Measurements from ENCODE around the gene GCH1.
"Not testable (repeated sequence)": the region's sequence is repeated elsewhere in the genome, so short reads cannot be mapped to it uniquely, and the experiment has no call there.

The GCH1 gene

DNA sequence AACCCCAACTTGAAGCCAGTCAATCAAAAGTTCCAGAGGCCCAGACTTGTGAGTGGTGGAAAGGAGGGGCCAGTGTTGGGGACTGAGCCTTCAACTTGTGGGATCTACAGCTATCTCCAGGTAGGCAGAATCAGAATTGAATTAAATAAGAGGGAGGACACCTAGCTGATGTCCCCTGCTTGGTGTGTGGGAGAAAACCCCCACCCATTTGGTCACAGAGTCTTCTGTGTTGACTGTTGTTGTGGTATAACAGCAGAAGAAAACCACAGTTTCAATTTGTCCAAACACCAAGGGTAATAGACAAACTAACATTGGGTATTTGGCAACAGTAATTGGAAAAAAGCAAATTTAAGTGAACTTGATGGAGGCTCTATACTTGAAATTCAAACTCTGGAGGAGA is 3.4 kb upstream of the GCH1 start:
- no peak for DNase-seq

DNA sequence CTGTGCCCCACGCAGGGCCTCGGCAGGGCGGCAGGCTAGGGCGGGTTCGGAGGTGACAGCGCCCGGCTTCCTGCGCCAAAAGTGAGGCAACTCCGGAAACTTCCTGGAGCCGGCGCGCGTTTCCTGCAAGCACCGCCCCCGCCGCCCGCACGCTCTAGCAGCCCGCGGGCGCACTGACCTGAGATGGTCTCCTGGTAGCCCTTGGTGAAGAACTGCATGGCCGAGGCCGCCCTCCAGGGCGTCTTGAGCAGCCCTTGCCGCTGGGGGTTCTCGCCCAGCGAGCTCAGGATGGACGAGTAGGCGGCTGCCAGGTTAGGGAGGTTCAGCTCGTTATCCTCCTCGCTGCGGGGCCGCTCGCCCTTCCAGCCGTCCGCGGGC is 494 bp downstream of the GCH1 start:
- DNase-seq, result peak; percentile 68

DNA sequence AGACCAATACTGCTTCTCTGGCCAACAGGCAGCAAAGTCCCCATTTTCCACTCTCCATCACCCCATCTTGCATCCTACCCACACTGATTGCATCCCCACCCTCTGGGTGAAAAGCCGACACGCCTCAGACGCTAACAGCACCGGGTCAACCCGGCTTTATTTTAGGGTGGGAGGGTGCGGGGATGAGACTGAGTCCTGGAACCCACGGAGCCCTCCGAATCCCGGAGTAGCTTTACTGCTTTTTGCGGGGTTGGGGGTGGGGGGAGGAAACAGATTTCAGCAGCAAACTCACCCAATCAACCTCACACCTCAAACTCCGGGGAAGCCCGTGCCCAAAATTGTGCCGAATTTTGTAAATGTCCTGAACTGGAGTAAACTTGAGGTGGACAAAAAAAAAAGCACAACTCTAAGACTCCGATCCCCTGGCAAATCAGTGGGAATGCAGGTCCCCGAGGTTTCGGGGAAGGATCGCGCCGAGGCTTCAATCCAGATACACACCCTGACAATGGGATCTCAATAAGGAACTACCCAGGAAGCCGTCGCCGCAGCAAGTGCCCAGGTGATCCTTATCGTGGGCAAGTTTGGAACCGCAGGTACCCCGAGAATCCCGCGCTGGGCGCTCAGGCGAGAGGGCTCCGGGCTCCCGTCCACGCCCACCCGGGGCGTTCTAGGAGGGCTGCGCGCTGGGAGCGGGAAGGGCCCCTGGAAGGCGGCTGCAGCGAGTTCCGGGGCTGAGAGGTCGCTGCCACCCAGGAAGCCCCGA is 1.1 kb downstream of the GCH1 start:
- DNase-seq, result no peak

DNA sequence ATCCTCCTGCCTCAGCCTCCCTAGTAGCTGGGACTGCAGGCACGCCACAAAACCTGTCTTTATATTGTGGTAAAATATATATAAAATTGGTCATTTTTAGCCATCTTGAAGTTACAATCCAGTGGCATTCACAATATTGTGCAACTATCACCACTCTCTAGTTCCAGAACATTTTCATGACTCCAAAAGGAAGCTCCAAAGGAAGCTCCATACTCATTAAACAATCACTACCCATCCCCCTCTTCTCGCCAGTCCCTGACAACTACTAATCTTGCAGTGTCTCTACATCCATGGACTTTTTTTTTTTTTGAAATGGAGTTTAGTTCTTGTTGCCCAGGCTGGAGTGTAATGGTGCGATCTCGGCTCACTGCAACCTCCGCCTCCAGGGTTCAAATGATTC is 3.1 kb downstream of the GCH1 start:
- no peak for DNase-seq

DNA sequence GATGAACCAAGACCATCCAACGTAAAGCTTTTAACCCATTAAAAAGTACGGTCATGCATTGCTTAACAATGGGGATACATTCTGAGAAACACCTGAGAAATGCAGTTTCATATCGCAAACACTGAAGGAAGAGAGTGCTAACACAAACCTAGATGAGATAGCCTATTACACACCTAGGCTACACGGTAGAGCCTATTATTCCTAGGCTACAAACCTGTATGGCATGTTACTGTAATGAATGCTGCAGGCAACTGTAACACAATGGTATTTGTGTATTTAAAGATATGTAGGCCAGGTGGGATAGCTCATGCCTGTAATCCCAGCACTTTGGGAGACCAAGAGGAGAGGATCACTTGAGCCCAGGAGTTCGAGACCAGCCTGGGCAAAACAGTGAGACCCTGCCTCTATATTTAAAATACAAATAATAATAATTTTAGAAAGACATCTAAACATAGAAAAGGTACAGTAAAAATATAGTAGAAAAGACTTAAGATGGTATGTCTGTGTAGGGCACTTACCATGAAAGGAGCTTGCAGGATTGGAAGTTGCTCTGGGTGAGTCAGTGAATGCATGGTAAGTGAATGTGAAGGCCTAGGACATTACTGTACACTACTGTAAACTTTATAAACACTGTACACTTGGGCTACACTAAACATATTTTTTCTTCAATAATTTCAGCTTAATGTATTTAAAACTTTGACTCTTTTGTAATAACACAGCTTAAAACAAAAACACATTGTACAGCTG is 4.6 kb downstream of the GCH1 start:
- not testable (repeated sequence) for DNase-seq

DNA sequence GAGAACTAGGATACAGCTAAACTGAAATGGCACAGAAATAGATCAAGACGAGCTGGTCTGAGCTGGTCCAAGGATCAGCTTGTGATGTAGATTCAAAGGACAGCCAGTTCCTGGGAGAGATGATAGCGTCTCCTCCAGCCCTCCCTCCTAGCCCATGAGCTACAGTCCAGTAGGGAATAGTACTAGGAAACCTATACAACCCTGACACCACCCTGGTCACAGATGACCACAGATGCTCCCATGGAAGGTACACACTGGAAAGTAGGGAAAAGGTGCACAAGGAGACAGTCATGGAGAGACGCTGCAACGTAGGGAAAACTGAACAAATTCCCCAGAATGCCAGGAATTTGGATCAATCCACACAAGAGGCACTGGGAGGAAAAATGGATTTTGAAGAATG is 6.9 kb downstream of the GCH1 start:
- no peak for DNase-seq

DNA sequence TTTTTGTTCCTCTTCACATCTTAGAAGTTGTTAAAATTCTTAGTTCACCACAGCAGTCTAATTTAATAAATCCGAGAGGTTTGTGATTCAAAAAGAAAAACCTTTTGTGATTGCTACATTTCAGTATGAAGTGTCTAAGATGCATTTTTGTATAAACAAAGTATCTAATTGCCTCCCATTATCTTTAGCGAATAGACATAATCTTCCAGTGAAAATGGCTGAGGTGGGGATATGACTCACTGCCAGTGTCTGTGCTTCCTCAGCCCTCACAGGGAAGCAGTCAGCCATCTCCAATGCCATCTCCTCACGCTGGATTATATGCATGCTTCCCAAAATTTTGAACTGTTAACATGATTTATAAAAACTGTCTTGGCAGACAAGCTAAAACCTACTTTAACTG is 7.6 kb downstream of the GCH1 start:
- DNase-seq, result no peak

DNA sequence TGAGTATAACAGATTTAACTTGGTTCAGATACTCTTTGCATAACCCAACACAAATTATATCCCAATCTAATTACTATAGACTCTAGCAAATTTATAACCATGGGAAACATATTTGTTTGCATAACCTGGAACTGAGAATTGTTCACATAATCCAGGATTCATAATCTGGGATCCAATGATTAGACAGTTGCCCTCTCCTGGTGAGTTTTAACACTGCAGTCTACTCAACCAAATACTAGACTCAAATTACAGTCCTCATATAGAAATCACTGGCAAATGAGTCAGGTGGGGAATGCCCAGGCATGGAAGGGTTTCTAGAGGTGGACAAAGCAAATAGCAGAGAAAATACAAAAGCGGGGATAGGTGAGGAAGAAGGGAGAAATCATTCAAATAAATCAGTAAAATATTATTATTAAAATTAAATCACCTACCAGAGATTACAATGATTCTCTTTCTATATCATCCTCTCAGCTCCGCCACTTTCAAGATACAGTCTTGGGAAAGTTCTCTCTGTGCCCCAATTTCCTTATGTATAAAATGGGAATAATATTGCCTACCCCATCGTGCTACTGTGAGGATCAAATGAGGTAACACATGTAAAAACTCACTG is 9.4 kb downstream of the GCH1 start:
- no peak for DNase-seq

DNA sequence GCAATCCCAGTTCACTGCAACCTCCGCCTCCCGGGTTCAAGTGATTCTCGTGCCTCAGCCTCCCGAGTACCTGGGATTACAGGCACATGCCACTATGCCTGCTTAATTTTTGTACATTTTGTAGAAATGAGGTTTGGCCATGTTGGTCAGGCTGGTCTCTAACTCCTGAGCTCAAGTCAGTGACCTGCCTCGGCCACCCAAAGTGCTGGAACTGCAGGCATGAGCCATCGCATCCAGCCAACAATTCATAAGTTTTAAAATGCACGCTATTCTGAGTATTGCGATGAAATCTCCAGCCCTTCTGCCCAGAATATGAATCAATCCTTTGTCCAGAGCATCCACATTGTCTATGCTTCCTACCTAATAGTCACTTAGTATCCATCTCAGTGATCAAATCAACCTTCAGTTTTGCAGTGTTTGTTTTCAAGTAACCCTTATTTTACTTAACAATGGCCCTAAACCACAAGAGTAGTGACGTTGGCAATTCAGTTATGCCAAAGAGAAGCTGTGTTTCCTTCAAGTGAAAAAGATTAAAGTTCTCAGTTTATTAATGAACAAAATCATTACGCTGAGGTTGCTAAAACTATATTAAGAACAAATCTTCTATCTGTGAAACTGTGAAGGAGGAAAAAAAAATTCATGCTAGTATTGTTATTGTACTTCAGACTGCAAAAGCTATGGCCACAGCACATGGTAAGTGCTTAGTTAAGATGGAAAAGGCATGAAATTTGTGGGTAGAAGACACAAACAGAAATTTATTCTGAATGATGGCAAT is 11.0 kb downstream of the GCH1 start:
- DNase-seq, result no peak

DNA sequence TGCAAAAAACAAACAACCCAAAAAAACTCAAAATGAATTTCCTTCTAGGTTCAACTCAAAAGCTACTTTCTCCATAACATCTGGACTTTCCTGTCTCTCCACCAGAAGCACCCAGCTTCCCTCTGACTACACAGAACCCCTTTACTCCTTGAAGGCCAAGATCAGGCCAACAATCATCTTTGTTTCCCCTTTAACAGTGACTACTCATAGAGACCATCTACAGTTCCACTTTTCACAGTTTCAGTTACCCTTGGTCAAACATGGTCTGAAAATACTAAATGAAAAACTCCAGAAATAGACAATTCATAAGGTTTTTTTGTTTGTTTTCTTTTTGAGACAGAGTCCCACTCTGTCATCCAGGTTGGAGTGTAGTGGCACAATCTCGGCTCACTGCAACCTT is 11.8 kb downstream of the GCH1 start:
- no peak for DNase-seq

DNA sequence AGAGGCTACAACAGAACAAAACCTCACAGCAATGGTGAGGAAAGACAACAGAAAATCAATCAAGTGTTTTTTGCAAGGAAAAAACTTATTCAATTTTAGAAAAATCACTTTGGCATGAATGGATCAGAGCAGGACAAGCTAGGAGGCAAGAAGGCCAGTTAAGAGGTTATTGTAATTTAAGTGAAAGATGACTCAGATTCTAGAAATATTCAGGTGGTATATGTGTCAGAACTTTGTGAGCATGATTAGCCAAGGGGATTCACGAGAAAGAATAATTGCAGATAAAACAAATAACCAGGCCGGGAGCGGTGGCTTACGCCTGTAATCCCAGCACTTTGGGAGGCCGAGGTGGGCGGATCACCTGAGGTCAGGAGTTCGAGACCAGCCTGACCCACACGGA is 12.7 kb downstream of the GCH1 start:
- no peak for DNase-seq

DNA sequence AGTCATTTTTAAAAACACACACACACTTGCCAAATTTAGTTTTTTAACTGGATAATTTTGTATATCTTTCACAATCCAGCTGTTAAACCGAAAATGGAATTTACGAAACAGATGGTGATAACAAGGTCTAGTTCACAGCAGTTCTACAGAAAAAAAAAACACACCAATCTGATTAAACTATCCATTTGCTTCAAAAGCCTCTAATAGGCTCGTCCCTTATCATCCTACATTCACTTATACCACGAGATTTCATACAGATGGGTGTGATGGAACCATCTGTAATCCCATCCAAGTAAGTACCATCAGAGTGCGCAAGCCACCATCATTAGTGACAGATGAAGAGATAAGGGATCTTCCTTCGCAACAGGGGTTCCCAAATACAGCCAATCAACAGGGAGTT is 20.1 kb downstream of the GCH1 start:
- no peak for DNase-seq

DNA sequence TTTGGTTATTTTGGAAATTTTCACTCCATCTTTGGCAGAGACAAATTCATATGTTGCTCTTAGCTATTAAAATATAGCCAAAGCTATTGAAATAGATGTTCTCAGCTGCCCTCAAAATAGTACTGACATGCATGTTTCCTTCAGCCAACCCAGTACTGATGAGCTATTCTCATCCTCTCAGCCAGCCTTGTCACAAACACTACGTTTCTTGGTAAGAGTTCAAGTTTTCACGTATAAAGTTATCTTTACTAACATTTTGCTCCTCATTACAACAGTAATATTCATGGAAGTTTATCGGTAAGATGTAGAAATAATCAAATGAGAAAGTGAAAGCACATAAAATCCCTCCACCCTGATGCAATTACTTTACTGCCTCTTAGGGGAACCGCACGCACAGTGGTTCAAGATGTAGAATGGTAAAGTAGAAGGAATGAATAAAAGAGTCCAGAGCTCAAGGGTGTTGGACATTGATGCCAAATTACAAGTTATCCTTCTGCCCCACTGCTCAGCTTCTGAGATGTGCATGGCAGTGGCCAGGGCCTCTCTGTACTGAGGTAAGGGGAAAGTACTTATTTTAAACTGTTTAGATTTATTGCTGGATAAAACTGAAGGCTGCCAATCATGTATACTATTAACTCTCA is 20.7 kb downstream of the GCH1 start:
- DNase-seq, result no peak

DNA sequence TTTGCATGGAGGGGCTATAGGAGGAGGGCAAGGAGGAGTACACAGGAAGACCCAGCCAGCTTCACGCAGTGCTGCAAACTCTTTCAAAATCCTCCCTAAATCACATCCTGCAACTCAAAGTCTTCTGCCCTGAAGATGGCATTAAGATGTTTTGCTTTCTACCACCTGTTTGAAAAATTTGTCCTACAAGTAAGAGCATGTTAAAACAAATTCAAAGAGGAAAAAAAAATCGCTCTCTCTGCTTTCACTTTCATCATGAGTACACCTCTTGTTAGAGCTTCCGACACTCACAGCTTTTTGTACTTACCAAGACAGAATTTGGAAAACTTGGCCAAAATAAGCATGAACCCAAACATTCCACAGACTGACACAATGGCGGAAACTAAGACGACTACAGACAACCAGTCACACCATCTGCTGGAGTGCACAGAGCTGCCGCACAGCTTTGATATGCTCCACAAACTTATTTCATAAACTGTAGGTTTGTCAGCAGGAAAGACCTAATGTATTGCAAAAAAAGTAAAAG is 21.3 kb downstream of the GCH1 start:
- no peak for DNase-seq

DNA sequence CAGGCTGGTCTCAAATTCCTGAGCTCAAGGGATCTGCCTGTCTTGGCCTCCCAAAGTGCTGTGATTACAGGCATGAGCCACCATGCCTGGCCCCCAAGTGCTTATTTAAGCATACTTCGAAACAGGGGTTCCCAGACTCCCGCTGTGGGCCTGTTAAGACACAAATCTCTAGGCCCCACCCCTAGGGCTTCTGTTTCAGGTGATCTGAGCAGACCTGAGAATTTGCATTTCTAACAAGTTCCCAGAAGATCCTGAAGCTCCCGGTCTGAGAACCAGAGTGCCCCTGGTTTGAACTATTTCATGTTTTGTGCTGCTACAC is 25.0 kb downstream of the GCH1 start:
- no peak for DNase-seq

DNA sequence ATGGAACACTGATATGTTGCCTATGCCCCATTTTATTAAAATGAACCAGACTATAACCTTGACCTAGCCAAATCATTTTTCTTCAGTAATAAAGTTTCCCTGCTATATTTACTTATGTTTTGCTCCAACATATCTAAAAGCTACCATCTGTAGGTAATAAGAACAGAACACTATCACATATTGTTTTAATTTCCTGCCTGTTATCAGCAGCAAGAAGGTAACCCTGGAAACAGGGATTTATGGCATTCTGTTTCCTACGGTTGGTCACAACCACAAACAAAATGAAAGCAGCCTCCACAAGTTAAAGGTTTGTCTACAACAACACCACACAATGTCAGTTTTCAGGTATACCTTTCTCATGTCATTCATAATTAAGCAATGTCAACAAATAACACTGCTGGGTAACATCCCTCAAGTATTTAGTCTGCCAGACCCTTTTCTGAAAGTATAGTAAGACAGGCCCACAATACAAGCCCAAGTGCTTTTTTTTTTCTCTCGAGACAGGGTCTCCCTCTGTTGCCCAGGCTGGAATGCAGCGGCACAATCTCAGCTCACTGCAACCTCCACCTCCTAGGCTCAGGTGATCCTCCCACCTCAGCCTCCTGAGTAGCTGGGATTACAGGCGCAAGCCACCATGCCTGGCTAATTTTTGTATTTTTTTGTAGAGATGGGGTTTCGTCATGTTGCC is 25.5 kb downstream of the GCH1 start:
- DNase-seq, result no peak

DNA sequence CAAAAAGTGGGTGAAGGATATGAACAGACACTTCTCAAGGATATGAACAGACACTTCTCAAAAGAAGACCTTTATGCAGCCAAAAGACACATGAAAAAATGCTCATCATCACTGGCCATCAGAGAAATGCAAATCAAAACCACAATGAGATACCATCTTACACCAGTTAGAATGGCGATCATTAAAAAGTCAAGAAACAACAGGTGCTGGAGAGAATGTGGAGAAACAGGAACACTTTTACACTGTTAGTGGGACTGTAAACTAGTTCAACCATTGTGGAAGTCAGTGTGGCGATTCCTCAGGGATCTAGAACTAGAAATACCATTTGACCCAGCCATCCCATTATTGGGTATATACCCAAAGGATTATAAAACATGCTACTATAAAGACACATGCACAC is 27.0 kb downstream of the GCH1 start:
- not testable (repeated sequence) for DNase-seq

DNA sequence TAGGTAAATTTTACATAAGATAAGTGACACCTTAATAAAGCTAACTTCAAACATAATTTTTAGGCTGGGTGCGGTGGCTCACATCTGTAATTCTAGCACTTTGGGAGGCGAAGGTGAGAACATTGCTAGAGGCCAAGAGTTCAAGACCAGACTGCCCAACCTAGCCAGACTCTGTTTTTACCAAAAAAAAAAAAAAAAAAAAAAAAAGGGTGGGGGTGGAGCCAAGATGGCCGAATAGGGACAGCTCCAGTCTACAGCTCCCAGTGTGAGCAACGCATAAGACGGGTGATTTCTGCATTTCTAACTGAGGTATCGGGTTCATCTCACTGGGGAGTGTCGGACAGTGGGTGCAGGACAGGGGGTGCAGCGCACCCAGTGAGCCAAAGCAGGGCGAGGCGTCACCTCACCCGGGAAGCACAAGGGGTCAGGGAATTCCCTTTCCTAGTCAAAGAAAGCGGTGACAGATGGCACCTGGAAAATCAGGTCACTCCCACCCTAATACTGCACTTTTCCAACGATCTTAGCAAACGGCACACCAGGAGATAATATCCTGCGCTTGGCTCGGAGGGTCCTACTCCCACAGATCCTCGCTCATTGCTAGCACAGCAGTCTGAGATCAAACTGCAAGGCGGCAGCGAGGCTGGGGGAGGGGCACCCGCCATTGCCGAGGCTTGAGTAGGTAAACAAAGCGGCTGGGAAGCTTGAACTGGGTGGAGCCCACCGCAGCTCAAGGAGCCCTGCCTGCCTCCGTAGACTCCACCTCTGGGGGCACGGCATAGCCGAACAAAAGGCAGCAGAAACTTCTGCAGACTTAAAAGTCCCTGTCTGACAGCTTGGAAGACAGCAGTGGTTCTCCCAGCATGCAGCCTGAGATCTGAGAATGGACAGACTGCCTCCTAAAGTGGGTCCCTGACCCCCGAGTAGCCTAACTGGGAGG is 32.2 kb downstream of the GCH1 start:
- DNase-seq, result not testable (repeated sequence)

DNA sequence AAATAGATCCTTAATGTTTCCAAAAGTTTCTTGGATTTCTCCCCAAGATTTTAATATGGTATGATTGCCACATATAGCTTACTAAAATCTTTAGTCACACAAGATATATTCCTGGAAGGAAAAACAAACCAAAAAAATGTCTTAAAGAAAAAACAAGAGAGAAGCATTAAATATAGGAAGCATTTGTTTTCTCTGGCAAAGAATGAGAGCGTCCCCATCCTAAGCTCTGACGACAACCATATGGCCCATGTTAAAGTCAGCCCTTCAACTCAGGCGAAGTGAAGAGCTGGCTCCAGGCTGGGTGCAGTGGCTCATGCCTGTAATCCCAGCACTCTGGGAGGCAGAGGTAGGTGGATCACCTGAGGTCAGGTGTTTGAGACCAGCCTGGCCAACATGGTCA is 35.6 kb downstream of the GCH1 start:
- no peak for DNase-seq

DNA sequence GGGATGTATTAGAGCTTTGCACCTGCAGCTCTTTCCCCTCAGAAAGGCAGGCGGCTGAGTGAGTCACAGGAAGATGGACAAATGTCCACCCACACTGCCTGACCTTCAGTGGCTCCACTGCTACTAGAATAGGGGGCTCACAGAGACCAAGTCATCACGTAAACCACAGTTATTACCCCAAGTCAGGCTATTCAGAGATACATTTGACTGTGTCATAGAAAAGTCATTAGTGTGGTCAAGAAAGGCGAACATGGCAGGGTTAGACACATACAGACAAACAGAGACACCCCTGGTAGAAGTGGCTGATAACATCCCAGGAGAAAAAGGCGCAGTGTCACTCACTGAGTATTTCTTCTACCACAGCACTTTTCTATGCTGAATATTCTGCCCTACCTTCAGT is 36.0 kb downstream of the GCH1 start:
- no peak for DNase-seq

DNA sequence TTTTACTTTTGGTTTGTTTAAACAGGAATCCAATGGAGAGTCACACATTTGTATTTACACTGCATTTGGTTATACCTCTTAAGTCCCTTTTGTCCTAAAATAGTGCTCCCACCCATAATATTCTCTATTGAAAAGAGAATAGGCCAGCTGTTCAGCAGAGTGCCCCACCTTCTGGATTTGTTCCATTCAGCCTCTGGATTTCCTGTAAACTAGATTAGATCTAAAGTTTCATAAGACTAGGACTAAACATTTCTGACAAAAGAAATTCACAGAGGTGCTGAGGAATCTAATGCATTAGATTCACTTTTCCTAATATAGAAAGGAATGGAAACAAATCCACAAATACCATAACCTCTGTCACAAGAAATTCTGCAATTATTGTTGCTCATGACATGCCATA is 38.1 kb downstream of the GCH1 start:
- no peak for DNase-seq
